Ovary (tissue), 3 donors: ENCODE data around the gene CARD9.

ENCODE experiments used
- POLR2A ChIP-seq: fragments of 450-650 bp; IDR thresholded peaks from one replicate; pipeline ENCODE4 v1.6.1; 2017; ENCODE audit warnings: antibody characterized with exemption, mild to moderate bottlenecking, moderate library complexity
- TF ChIP-seq, protein P1 (sequence below), 3 donors: fragments of 450-650 bp in 2 of 3; fragments of 200-600 bp in 1 of 3; IDR thresholded peaks; one replicate each; pipeline versions ENCODE4 v1.5.1 to v1.8.0; 2016 to 2022; ENCODE audit warnings: antibody characterized with exemption in 3 of 3, mild to moderate bottlenecking in 1 of 3
- donor health status: DM: no; HTN: no; CAD: no.

- TF ChIP-seq, protein P1, sequence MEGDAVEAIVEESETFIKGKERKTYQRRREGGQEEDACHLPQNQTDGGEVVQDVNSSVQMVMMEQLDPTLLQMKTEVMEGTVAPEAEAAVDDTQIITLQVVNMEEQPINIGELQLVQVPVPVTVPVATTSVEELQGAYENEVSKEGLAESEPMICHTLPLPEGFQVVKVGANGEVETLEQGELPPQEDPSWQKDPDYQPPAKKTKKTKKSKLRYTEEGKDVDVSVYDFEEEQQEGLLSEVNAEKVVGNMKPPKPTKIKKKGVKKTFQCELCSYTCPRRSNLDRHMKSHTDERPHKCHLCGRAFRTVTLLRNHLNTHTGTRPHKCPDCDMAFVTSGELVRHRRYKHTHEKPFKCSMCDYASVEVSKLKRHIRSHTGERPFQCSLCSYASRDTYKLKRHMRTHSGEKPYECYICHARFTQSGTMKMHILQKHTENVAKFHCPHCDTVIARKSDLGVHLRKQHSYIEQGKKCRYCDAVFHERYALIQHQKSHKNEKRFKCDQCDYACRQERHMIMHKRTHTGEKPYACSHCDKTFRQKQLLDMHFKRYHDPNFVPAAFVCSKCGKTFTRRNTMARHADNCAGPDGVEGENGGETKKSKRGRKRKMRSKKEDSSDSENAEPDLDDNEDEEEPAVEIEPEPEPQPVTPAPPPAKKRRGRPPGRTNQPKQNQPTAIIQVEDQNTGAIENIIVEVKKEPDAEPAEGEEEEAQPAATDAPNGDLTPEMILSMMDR (IDR thresholded peaks at IDR 0.05): no peak
- no peak for TF ChIP-seq POLR2A
These were observed 24.2 kb upstream of the CARD9 start for GRCh38 chr9:136397643-136398042.
